K562 treated with DMSO at 1 percent for 12 hours (cell line): ENCODE results near the gene LBR. TPM values are rescaled to one million over a fixed set of nuclear protein-coding genes. Genes with fewer than 3 reads are reported as not detected.

Experiments
- total RNA-seq: library from RNA; unstranded; fragments of 300-600 nt; gene quantifications from 2 replicates; pipeline ENCODE4 v1.2.3, GENCODE V29; 2022; ENCODE audit not compliant: insufficient read depth

The LBR gene
- 29.7 and 87.6 TPM in 2 replicates for total RNA-seq

DNA sequence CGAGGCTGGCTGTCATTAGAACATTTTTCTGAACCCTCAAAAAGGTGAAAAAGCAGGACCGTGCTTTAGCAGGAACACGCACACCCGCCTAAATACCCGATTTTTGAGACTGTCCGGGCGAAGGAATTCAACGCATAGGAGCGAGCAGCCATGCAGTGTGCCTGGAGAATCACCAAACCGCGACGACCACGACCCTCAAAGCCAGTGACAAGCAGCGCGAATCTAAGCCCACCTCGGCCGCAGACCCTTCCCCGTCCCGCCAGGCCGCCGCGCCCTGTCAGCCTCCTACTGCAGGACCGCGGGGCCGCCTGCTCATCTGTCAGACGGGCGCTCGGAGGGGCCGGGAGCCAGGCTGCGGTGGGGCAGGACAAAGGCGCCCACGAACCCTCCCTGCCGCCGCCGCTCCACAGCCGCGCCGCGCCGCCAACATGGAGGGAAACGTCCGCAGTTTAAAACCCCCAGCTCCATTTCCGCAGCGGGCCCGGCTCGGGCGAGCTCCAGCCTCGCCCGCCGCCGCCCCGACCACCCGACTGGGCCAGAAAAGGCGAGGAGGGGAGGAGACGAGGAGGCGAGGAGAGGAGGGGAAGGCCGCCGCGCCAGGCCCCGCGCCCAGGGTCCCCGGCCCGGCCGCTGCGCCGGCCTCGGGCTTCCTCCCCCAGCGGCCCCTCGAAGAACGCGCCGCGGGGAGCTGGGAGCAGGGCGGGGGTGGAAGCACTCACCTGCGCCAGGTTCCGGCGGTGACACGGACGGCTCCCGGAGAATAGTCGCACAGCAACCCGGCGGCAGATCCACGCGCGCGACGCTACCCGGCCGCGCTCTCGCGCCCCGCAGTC is at the start of gene LBR:
Gene LBR, minus strand, starts transcription at position 804 of the 833 bp plus-strand sequence. CDS start 3,963 bp downstream, outside the sequence.

Other genes starting within 250 kb of the LBR start
- gene ENAH, start 225.1 kb upstream of the LBR start, total RNA-seq = not detected in 2 replicates